Activated T-helper 17 cell treated with anti-CD3 and anti-CD28 coated beads, Interleukin-2, amount 50 U/mL, for 72 hours (primary cell): ENCODE measurements around the gene MVD. TPM values are rescaled to one million over a fixed set of nuclear protein-coding genes. Genes with fewer than 3 reads are reported as not detected.

Source experiments
- ATAC-seq: fragments of 150-1000 bp; cut with Tn5 transposase; replicated peaks from 2 replicates; pipeline ENCODE4 v1.10.0; 2021; ENCODE audit warnings: mild to moderate bottlenecking, moderate library complexity
- H3K27ac Mint-ChIP-seq: one replicate; pipeline ENCODE4 v1.8.0; 2022; ENCODE audit warnings: mixed read lengths
- H3K27me3 Mint-ChIP-seq: one replicate; pipeline ENCODE4 v1.8.0; 2022; ENCODE audit warnings: mixed read lengths
- H3K36me3 Mint-ChIP-seq: one replicate; pipeline ENCODE4 v1.8.0; 2022; ENCODE audit warnings: low read depth, mild to moderate bottlenecking, mixed read lengths
- H3K4me1 Mint-ChIP-seq: one replicate; pipeline ENCODE4 v1.8.0; 2022; ENCODE audit warnings: mixed read lengths
- H3K4me3 Mint-ChIP-seq: one replicate; pipeline ENCODE4 v1.8.0; 2022; ENCODE audit warnings: mild to moderate bottlenecking, mixed read lengths
- H3K9me3 Mint-ChIP-seq: one replicate; pipeline ENCODE4 v1.8.0; 2022; ENCODE audit warnings: mixed read lengths
- total RNA-seq, 2 donors: library from RNA; stranded (reverse); gene quantifications; one replicate each; pipeline ENCODE4 v1.2.3, GENCODE V29; 2022

MVD gene
- total RNA-seq, 2 donors from 2014 or later, result 84.3 to 93.2 TPM

GRCh38 chr16:88701581-88702370 lies 38.9 kb upstream of the MVD start:
- Mint-ChIP-seq H3K4me3 (peak overlapping the region; percentile 86), H3K9me3 (no peaks in the 10 kb centered on the region), H3K36me3 (peaks cover 68% of the 10 kb centered on the region), H3K4me1 (peaks cover 15% of the 10 kb centered on the region), H3K27ac (peak overlapping the region; percentile 98), H3K27me3 (no peaks in the 10 kb centered on the region)
- ATAC-seq, result no peak

GRCh38 chr16:88700636-88701482 lies 38.0 kb upstream of the MVD start:
- Mint-ChIP-seq H3K4me1 (peaks cover 15% of the 10 kb centered on the region), H3K27me3 (no peaks in the 10 kb centered on the region), H3K4me3 (peak overlapping the region; percentile 86), H3K36me3 (peaks cover 68% of the 10 kb centered on the region), H3K27ac (peak overlapping the region; percentile 98), H3K9me3 (no peaks in the 10 kb centered on the region)
- ATAC-seq, result peak; percentile 86

- peaks cover 15% of the 10 kb centered on the region for H3K4me1 Mint-ChIP-seq
- ATAC-seq, result no peak
- no peaks in the 10 kb centered on the region for H3K27me3 Mint-ChIP-seq
- no peaks in the 10 kb centered on the region for H3K9me3 Mint-ChIP-seq
- peaks cover 66% of the 10 kb centered on the region for H3K36me3 Mint-ChIP-seq
- peak overlapping the region; percentile 86 for H3K4me3 Mint-ChIP-seq
- H3K27ac Mint-ChIP-seq, result peak overlapping the region; percentile 98
Measured at GRCh38 chr16:88700322-88700635, 37.4 kb upstream of the MVD start.

GRCh38 chr16:88699180-88699579 lies 36.3 kb upstream of the MVD start:
- Mint-ChIP-seq H3K9me3 (no peaks in the 10 kb centered on the region), H3K27ac (no peak overlapping the region), H3K4me3 (peak overlapping the region; percentile 86), H3K36me3 (peaks cover 61% of the 10 kb centered on the region), H3K27me3 (no peaks in the 10 kb centered on the region), H3K4me1 (peaks cover 12% of the 10 kb centered on the region)
- ATAC-seq, result no peak

GRCh38 chr16:88698646-88699045 lies 35.8 kb upstream of the MVD start:
- Mint-ChIP-seq H3K27ac (no peak overlapping the region), H3K36me3 (peaks cover 56% of the 10 kb centered on the region), H3K4me3 (no peak overlapping the region), H3K27me3 (no peaks in the 10 kb centered on the region), H3K4me1 (peaks cover 8% of the 10 kb centered on the region), H3K9me3 (no peaks in the 10 kb centered on the region)
- ATAC-seq, result no peak

- Mint-ChIP-seq H3K9me3 (no peaks in the 10 kb centered on the region), H3K36me3 (peaks cover 51% of the 10 kb centered on the region), H3K4me1 (peaks cover 5% of the 10 kb centered on the region), H3K27me3 (no peaks in the 10 kb centered on the region), H3K4me3 (no peak overlapping the region), H3K27ac (no peak overlapping the region)
- no peak for ATAC-seq
Measured at GRCh38 chr16:88697831-88698615, 35.1 kb upstream of the MVD start.

GRCh38 chr16:88697116-88697830 lies 34.4 kb upstream of the MVD start:
- Mint-ChIP-seq H3K36me3 (peaks cover 43% of the 10 kb centered on the region), H3K27ac (no peak overlapping the region), H3K27me3 (no peaks in the 10 kb centered on the region), H3K9me3 (no peaks in the 10 kb centered on the region), H3K4me1 (no peaks in the 10 kb centered on the region), H3K4me3 (no peak overlapping the region)
- ATAC-seq, result no peak

- no peaks in the 10 kb centered on the region for H3K4me1 Mint-ChIP-seq
- peaks cover 35% of the 10 kb centered on the region for H3K36me3 Mint-ChIP-seq
- no peak overlapping the region for H3K27ac Mint-ChIP-seq
- no peaks in the 10 kb centered on the region for H3K27me3 Mint-ChIP-seq
- H3K9me3 Mint-ChIP-seq, result no peaks in the 10 kb centered on the region
- ATAC-seq, result no peak
- H3K4me3 Mint-ChIP-seq, result no peak overlapping the region
Measured at GRCh38 chr16:88696441-88696840, 33.5 kb upstream of the MVD start.

GRCh38 chr16:88695753-88696152 lies 32.9 kb upstream of the MVD start:
- Mint-ChIP-seq H3K4me3 (no peak overlapping the region), H3K9me3 (no peaks in the 10 kb centered on the region), H3K4me1 (peaks cover 2% of the 10 kb centered on the region), H3K36me3 (peaks cover 28% of the 10 kb centered on the region), H3K27me3 (no peaks in the 10 kb centered on the region), H3K27ac (no peak overlapping the region)
- ATAC-seq, result no peak

GRCh38 chr16:88695218-88695617 lies 32.3 kb upstream of the MVD start:
- H3K27ac Mint-ChIP-seq, result no peak overlapping the region
- ATAC-seq, result no peak
- no peaks in the 10 kb centered on the region for H3K9me3 Mint-ChIP-seq
- peaks cover 7% of the 10 kb centered on the region for H3K4me1 Mint-ChIP-seq
- no peak overlapping the region for H3K4me3 Mint-ChIP-seq
- H3K36me3 Mint-ChIP-seq, result peaks cover 23% of the 10 kb centered on the region
- H3K27me3 Mint-ChIP-seq, result no peaks in the 10 kb centered on the region

- H3K9me3 Mint-ChIP-seq, result no peaks in the 10 kb centered on the region
- peaks cover 15% of the 10 kb centered on the region for H3K36me3 Mint-ChIP-seq
- no peak overlapping the region for H3K4me3 Mint-ChIP-seq
- ATAC-seq, result no peak
- no peaks in the 10 kb centered on the region for H3K27me3 Mint-ChIP-seq
- peak overlapping the region; percentile 43 for H3K27ac Mint-ChIP-seq
- H3K4me1 Mint-ChIP-seq, result peaks cover 7% of the 10 kb centered on the region
Measured at GRCh38 chr16:88694221-88695087, 31.6 kb upstream of the MVD start.

GRCh38 chr16:88693420-88694177 lies 30.7 kb upstream of the MVD start:
- Mint-ChIP-seq H3K36me3 (peaks cover 15% of the 10 kb centered on the region), H3K4me3 (no peak overlapping the region), H3K4me1 (peaks cover 7% of the 10 kb centered on the region), H3K27ac (no peak overlapping the region), H3K27me3 (no peaks in the 10 kb centered on the region), H3K9me3 (no peaks in the 10 kb centered on the region)
- no peak for ATAC-seq

- peak; percentile 34 for ATAC-seq
- peak overlapping the region; percentile 57 for H3K27ac Mint-ChIP-seq
- peak overlapping the region; percentile 43 for H3K4me3 Mint-ChIP-seq
- H3K4me1 Mint-ChIP-seq, result peaks cover 7% of the 10 kb centered on the region
- peaks cover 8% of the 10 kb centered on the region for H3K36me3 Mint-ChIP-seq
- no peaks in the 10 kb centered on the region for H3K9me3 Mint-ChIP-seq
- H3K27me3 Mint-ChIP-seq, result no peaks in the 10 kb centered on the region
Measured at GRCh38 chr16:88692861-88693260, 30.0 kb upstream of the MVD start.
